Stimulated activated CD4-positive, alpha-beta T cell treated with anti-CD3 and anti-CD28 coated beads, Interleukin-4, amount 100 ng/mL, for 4 hours (primary cell): Measurements from ENCODE around the gene NAA60.

ENCODE experiments used
- DNase-seq, 2 experiments: peaks; one replicate each; pipeline ENCODE4 v3.0.0-alpha.2; 2020

The NAA60 gene

GRCh38 chr16:3513892-3514583 is 70.6 kb downstream of the NAA60 start:
- DNase-seq: no peak

- DNase-seq: no peak
Observed at GRCh38 chr16:3514621-3515020, 71.1 kb downstream of the NAA60 start.

DNA sequence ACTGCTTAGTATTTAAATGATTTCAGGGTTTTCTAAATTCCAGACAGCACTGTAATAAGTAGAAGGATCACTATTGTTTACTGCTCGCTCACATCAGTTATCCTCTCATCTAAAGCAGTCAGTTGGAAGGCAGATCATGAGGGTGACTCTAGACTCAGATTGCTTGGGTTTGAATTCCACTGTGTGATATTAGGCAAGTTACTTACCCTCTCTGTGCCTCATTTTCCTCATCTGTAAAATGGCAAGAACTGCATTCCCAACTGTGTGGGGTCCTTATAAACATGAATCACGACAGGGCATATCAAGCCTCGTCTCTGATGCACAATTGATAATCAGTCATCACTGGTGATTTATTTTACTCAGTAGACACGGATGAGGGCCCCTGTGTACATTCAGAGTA is 72.4 kb downstream of the NAA60 start:
- no peak for DNase-seq

DNA sequence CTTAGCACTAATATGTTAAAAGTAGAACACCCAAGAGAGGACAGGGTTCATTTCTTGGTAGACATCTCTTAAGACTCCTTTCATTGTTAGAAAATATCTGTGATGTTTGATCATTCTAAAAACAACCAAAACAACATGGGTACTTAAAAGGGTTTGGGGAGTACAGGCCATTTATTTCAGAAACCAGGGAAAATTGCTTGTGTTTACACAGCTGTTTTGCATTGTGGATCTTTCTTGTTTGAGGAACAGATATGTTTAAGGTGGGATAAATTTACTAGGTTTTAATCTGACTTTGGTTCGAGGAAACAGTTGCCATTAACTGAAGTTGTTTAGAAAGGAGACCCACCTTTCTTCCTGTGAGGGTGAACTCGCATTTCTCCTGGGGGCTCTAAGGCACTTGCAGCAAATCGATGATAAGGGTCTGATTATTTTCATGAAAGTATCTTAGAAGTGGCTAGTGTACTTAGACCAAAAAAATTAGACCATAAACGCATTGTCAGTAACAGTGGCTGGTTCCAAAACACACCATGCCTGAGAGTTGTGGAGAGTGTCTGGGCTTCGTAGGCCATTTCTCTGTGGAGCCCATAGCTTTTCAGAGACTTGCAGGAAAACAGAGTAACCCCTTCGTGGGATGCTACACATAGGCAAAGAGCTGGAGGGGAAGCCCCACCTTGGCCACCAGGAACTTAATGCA is 75.0 kb downstream of the NAA60 start:
- DNase-seq: no peak

- DNase-seq: no peak
Observed at GRCh38 chr16:3518986-3519348, 75.5 kb downstream of the NAA60 start.

GRCh38 chr16:3519581-3519980 is 76.1 kb downstream of the NAA60 start:
- DNase-seq: no peak

- no peak for DNase-seq
Observed at GRCh38 chr16:3520413-3520812, 76.9 kb downstream of the NAA60 start.

DNA sequence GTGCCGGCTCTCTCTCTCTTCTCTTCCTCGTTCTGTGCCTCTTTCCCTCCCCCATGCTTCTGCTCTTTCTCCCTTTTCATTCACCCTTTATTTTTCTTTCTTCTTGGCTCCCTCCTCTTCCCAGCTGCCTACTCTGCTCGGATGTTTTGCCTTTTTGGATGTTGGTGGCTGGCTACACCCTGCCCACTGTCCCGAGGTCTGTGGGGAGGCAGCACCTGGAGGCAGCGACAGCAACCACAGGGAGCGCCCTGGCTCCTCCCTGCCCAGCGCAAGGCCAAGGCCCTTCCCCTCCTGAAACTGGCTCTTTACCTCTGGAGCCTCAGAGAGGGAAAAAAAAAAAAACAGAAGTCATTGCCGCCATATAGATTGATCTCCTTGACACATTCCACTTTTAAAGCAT is 77.4 kb downstream of the NAA60 start:
- DNase-seq: no peak

GRCh38 chr16:3523281-3523680 is 79.8 kb downstream of the NAA60 start:
- no peak for DNase-seq

GRCh38 chr16:3525951-3526350 is 82.5 kb downstream of the NAA60 start:
- DNase-seq: no peak

GRCh38 chr16:3527216-3527829 is 83.8 kb downstream of the NAA60 start:
- peak; percentile 25 to 50 for DNase-seq

GRCh38 chr16:3528406-3528805 is 84.9 kb downstream of the NAA60 start:
- no peak for DNase-seq

GRCh38 chr16:3529175-3529574 is 85.7 kb downstream of the NAA60 start:
- DNase-seq: no peak

DNA sequence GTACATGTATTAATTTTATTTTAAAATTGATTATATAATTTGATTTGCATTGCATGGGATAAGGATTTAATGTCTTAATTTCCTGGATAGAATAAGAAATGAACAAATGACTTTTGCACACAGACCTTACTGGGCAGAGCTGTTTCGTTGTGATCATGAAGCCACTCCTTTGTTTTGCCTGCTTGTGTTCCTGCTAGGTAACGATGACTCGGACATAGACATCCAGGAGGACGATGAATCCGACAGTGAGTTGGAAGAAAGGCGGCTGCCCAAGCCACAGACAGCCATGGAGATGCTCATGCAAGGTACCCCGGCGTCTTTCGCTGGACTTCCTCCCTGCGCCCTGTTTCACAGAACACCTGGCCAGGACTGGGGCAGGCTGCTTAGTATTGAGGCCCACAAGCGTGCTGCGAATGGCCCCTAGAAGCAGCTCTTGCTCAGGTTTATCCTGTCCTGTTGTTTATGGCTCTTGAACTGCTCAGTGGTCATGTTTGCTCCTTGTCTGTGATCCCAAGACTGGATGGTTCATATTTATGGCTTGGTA is 87.0 kb downstream of the NAA60 start:
- DNase-seq: no peak

- no peak for DNase-seq
Observed at GRCh38 chr16:3532741-3533140, 89.3 kb downstream of the NAA60 start.

DNA sequence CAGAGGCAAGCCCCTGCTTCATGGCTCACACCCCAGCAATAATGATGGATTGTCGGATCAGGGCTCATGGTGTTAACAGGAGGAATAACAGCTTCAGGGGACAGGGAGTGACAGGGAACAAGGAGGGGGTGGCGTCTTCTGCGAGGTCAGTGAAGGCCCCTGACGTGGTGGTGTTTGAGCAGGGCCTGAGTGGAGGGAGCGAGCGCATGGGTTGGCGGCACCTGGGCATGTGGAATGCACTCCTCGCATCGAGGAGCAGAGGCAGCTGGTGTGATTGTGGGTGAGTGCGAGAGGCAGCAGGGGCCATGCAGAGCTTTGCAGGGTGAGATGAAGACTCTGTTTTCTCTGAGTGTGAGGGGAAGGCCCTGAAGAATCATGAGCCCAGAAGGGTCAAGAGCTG is 90.6 kb downstream of the NAA60 start:
- DNase-seq: no peak

- no peak for DNase-seq
Observed at GRCh38 chr16:3536271-3536731, 92.8 kb downstream of the NAA60 start.
